Upper lobe of left lung (tissue), 6 donors: ENCODE data around the gene ABCC8. TPM values are rescaled to one million over a fixed set of nuclear protein-coding genes. Genes with fewer than 3 reads are reported as not detected.
A peak's percentile ranks its signal among the peaks of the same experiment; 100 is the strongest.

Experiments used
- ATAC-seq, 2 donors: fragments of 200-7000 bp; cut with Tn5 transposase; one replicate each; pipeline ENCODE4 v1.9.1; 2022; ENCODE audit warnings: mild to moderate bottlenecking in 2 of 2, moderate library complexity in 2 of 2; ENCODE audit not compliant: low FRiP score in 2 of 2
- DNase-seq, 2 donors: peaks; one replicate each; pipeline ENCODE4 v3.0.0-alpha.2; 2019 to 2020
- H3K27ac ChIP-seq, 4 donors: fragments of 200-600 bp; sonication (generic); one replicate each; pipeline ENCODE4 v1.5.1; 2016 to 2019
- H3K27me3 ChIP-seq, 4 donors: fragments of 200-600 bp; sonication (generic); one replicate each; pipeline ENCODE4 v1.5.1; 2017 to 2019
- H3K36me3 ChIP-seq, 4 donors: fragments of 200-600 bp; sonication (generic); one replicate each; pipeline ENCODE4 v1.5.1; 2016 to 2019
- H3K4me1 ChIP-seq, 4 donors: fragments of 200-600 bp; sonication (generic); one replicate each; pipeline ENCODE4 v1.5.1; 2018 to 2019
- H3K4me3 ChIP-seq, 4 donors: fragments of 200-600 bp; sonication (generic); one replicate each; pipeline ENCODE4 v1.5.1; 2017 to 2019; ENCODE audit warnings: mild to moderate bottlenecking in 2 of 4, moderate library complexity in 1 of 4
- H3K9me3 ChIP-seq, 4 donors: fragments of 200-600 bp; sonication (generic); one replicate each; pipeline ENCODE4 v1.5.1; 2018 to 2019
- CTCF ChIP-seq, 6 experiments: fragments of 450-650 bp in 4 of 6; fragments of 200-600 bp in 2 of 6; sonication (generic) in 2 of 6; IDR thresholded peaks; one replicate each; pipeline ENCODE4 v1.5.1; 2016 to 2019; ENCODE audit warnings: antibody characterized with exemption in 6 of 6
- EP300 ChIP-seq, 4 donors: sonication (generic); formaldehyde crosslinking; IDR thresholded peaks; one replicate each; pipeline ENCODE4 v1.5.1; 2017; ENCODE audit warnings: antibody characterized with exemption in 4 of 4, control low read depth in 2 of 4
- POLR2A ChIP-seq, 4 donors: fragments of 450-650 bp; IDR thresholded peaks; one replicate each; pipeline ENCODE4 v1.5.1; 2016 to 2017; ENCODE audit warnings: antibody characterized with exemption in 4 of 4, mild to moderate bottlenecking in 2 of 4
- POLR2AphosphoS5 ChIP-seq, 2 donors: sonication (generic); formaldehyde crosslinking; IDR thresholded peaks; one replicate each; pipeline ENCODE4 v1.5.1; 2017; ENCODE audit warnings: antibody characterized with exemption in 2 of 2
- WGBS, 2 donors: methylation state at CpG; one replicate each; pipeline ENCODE4 v1.1.5; 2017 to 2018; 5-methylcytosine and 5-hydroxymethylcytosine counted together
- total RNA-seq, 6 donors: library from RNA; depleted of rRNA in 4 of 6; stranded (reverse); fragments of >200 nt in 4 of 6; gene quantifications; one replicate each; pipeline versions ENCODE4 v1.1.0 to v1.2.1, GENCODE V29; 2016 to 2021
- donor health status: DM: no; HTN: no; CAD: no; lungs with moderate emphysema.
- donor health status: DM: no; HTN: yes; CAD: no; lungs with severe emphysema.

The ABCC8 gene
- total RNA-seq, 6 donors from 2014 or later = 1.7 to 62.7 (median 12.5) TPM

GRCh38 chr11:17477361-17477760 is 716 bp upstream of the ABCC8 start:
- Histone ChIP-seq H3K36me3 (no peaks in the 10 kb centered on the region), H3K4me1 (peaks cover 4 to 21% (median 9%) of the 10 kb centered on the region in 4 donors), H3K27ac (no peak overlapping the region), H3K27me3 (peaks cover 0 to 25% (median 11%) of the 10 kb centered on the region in 4 donors), H3K4me3 (no peak overlapping the region), H3K9me3 (no peaks in the 10 kb centered on the region)
- no peak for ATAC-seq
- no peak for DNase-seq
- TF ChIP-seq POLR2A (IDR thresholded peaks at IDR 0.05) (no peak), EP300 (IDR thresholded peaks at IDR 0.05) (no peak), CTCF (IDR thresholded peaks at IDR 0.05) (no peak), POLR2AphosphoS5 (IDR thresholded peaks at IDR 0.05) (no peak)
- 36 to 64% methylated on average over 6 of the region's 6 CpGs for WGBS, 2 donors

GRCh38 chr11:17477084-17477333 is 364 bp upstream of the ABCC8 start:
- H3K4me3 ChIP-seq = peak overlapping the region in 1 of 4 donors; percentile 28
- ATAC-seq (no peak), DNase-seq (no peak)
- H3K27me3 ChIP-seq = peaks cover 0 to 25% (median 11%) of the 10 kb centered on the region in 4 donors
- no peaks in the 10 kb centered on the region for H3K9me3 ChIP-seq
- no peaks in the 10 kb centered on the region for H3K36me3 ChIP-seq
- peaks cover 4 to 21% (median 9%) of the 10 kb centered on the region in 4 donors for H3K4me1 ChIP-seq
- 16% methylated on average over 9 of the region's 9 CpGs for WGBS, 2 donors
- TF ChIP-seq POLR2AphosphoS5 (IDR thresholded peaks at IDR 0.05) (no peak), CTCF (IDR thresholded peaks at IDR 0.05) (no peak), EP300 (IDR thresholded peaks at IDR 0.05) (no peak), POLR2A (IDR thresholded peaks at IDR 0.05) (no peak)
- H3K27ac ChIP-seq = no peak overlapping the region

- Histone ChIP-seq H3K27me3 (peaks cover 0 to 25% (median 11%) of the 10 kb centered on the region in 4 donors), H3K9me3 (no peaks in the 10 kb centered on the region), H3K4me3 (peak overlapping the region in 3 of 4 donors; percentile 28 to 34 (median 29)), H3K36me3 (no peaks in the 10 kb centered on the region), H3K4me1 (peaks cover 4 to 21% (median 9%) of the 10 kb centered on the region in 4 donors), H3K27ac (no peak overlapping the region)
- no peak for TF ChIP-seq POLR2AphosphoS5 (IDR thresholded peaks at IDR 0.05)
- TF ChIP-seq POLR2A (IDR thresholded peaks at IDR 0.05) = no peak
- TF ChIP-seq EP300 (IDR thresholded peaks at IDR 0.05) = no peak
- no peak for TF ChIP-seq CTCF (IDR thresholded peaks at IDR 0.05)
- 1 to 14% methylated on average over 14 to 31 of the region's 31 CpGs for WGBS, 2 donors
- ATAC-seq (no peak), DNase-seq (peak in 1 of 2 donors; percentile 62)
Observed at GRCh38 chr11:17475666-17476316, 854 bp downstream of the ABCC8 start.

GRCh38 chr11:17473071-17473744 is 3.4 kb downstream of the ABCC8 start:
- no peaks in the 10 kb centered on the region for H3K36me3 ChIP-seq
- H3K9me3 ChIP-seq = no peaks in the 10 kb centered on the region
- WGBS, 2 donors = 50 to 53% methylated on average over 4 to 6 of the region's 6 CpGs
- no peak overlapping the region for H3K4me3 ChIP-seq
- H3K27me3 ChIP-seq = peaks cover 0 to 25% (median 11%) of the 10 kb centered on the region in 4 donors
- ATAC-seq (no peak), DNase-seq (no peak)
- H3K27ac ChIP-seq = no peak overlapping the region
- peaks cover 4 to 14% (median 9%) of the 10 kb centered on the region in 4 donors for H3K4me1 ChIP-seq
- no peak for TF ChIP-seq CTCF (IDR thresholded peaks at IDR 0.05)
- no peak for TF ChIP-seq POLR2A (IDR thresholded peaks at IDR 0.05)
- TF ChIP-seq EP300 (IDR thresholded peaks at IDR 0.05) = no peak
- TF ChIP-seq POLR2AphosphoS5 (IDR thresholded peaks at IDR 0.05) = no peak
